ENCODE data around the gene HTRA3. TPM values are rescaled to one million over a fixed set of nuclear protein-coding genes. Genes with fewer than 3 reads are reported as not detected.

HTRA3 gene
- total RNA-seq, 2 experiments from 2014 or later = not detected

- DNase-seq = peak; percentile 75
- peak overlapping the region; percentile 86 for H3K27ac Mint-ChIP-seq
- POLR2A ChIA-PET = no interaction called here
Observed at GRCh38 chr4:8228319-8229250, 41.0 kb upstream of the HTRA3 start.

GRCh38 chr4:8229331-8229975 lies 40.1 kb upstream of the HTRA3 start:
- H3K9me3 Mint-ChIP-seq = no peaks in the 10 kb centered on the region
- H3K36me3 Mint-ChIP-seq (ENCODE audit: low read depth) = peaks cover 2% of the 10 kb centered on the region
- H3K27me3 Mint-ChIP-seq = no peaks in the 10 kb centered on the region
- H3K4me3 Mint-ChIP-seq = no peak overlapping the region
- no peak for DNase-seq
- peak overlapping the region; percentile 86 for H3K27ac Mint-ChIP-seq
- H3K4me1 Mint-ChIP-seq = peaks cover 25% of the 10 kb centered on the region
- CTCF ChIA-PET = interaction anchor here (0.6 to 1.9 kb wide), 6 partner anchors 9 to 175 kb away, joined by 3 to 7 read pairs (median 4); no protein-coding TSS in a partner anchor
- POLR2A ChIA-PET = no interaction called here

More at GRCh38 chr4:8228319-8229250, 41.0 kb upstream of the HTRA3 start:
- Mint-ChIP-seq H3K27me3 (no peaks in the 10 kb centered on the region), H3K4me1 (peaks cover 28% of the 10 kb centered on the region), H3K36me3 (ENCODE audit: low read depth) (peaks cover 2% of the 10 kb centered on the region), H3K9me3 (no peaks in the 10 kb centered on the region), H3K4me3 (no peak overlapping the region)
- CTCF ChIA-PET = interaction anchor here (0.6 to 1.9 kb wide), 5 partner anchors 10 to 175 kb away, joined by 3 to 7 read pairs (median 4); no protein-coding TSS in a partner anchor

GRCh38 chr4:8230033-8230432 lies 39.5 kb upstream of the HTRA3 start:
- no peak overlapping the region for H3K4me3 Mint-ChIP-seq
- H3K4me1 Mint-ChIP-seq = peaks cover 19% of the 10 kb centered on the region
- H3K27me3 Mint-ChIP-seq = no peaks in the 10 kb centered on the region
- no peaks in the 10 kb centered on the region for H3K9me3 Mint-ChIP-seq
- no peak overlapping the region for H3K27ac Mint-ChIP-seq
- no peaks in the 10 kb centered on the region for H3K36me3 Mint-ChIP-seq (ENCODE audit: low read depth)
- POLR2A ChIA-PET = no interaction called here
- CTCF ChIA-PET = interaction anchor here (0.6 to 0.9 kb wide), 5 partner anchors 10 to 1778 kb away, joined by 3 to 4 read pairs (median 3); no protein-coding TSS in a partner anchor
- no peak for DNase-seq

- POLR2A ChIA-PET = no interaction called here
- CTCF ChIA-PET = interaction anchor here (0.6 kb wide), 1 partner anchor 1778 kb away, joined by 4 read pairs; no protein-coding TSS in a partner anchor
- Mint-ChIP-seq H3K9me3 (no peaks in the 10 kb centered on the region), H3K4me3 (no peak overlapping the region), H3K36me3 (ENCODE audit: low read depth) (no peaks in the 10 kb centered on the region), H3K27me3 (no peaks in the 10 kb centered on the region), H3K27ac (no peak overlapping the region), H3K4me1 (peaks cover 18% of the 10 kb centered on the region)
- no peak for DNase-seq
Observed at GRCh38 chr4:8230891-8231290, 38.7 kb upstream of the HTRA3 start.

GRCh38 chr4:8231551-8232049 lies 38.0 kb upstream of the HTRA3 start:
- no peak overlapping the region for H3K4me3 Mint-ChIP-seq
- H3K36me3 Mint-ChIP-seq (ENCODE audit: low read depth) = no peaks in the 10 kb centered on the region
- H3K27me3 Mint-ChIP-seq = no peaks in the 10 kb centered on the region
- H3K9me3 Mint-ChIP-seq = no peaks in the 10 kb centered on the region
- ChIA-PET CTCF (interaction anchor here (1.4 kb wide), 1 partner anchor 12 kb away, joined by 4 read pairs; no protein-coding TSS in a partner anchor), POLR2A (no interaction called here)
- peaks cover 18% of the 10 kb centered on the region for H3K4me1 Mint-ChIP-seq
- no peak overlapping the region for H3K27ac Mint-ChIP-seq
- no peak for DNase-seq

GRCh38 chr4:8232748-8233147 lies 36.8 kb upstream of the HTRA3 start:
- H3K27me3 Mint-ChIP-seq = no peaks in the 10 kb centered on the region
- H3K36me3 Mint-ChIP-seq (ENCODE audit: low read depth) = no peaks in the 10 kb centered on the region
- ChIA-PET POLR2A (no interaction called here), CTCF (interaction anchor here (0.7 to 1.4 kb wide), 2 partner anchors 9 to 13 kb away, joined by 3 to 4 read pairs; no protein-coding TSS in a partner anchor)
- no peak overlapping the region for H3K27ac Mint-ChIP-seq
- H3K4me3 Mint-ChIP-seq = no peak overlapping the region
- peaks cover 18% of the 10 kb centered on the region for H3K4me1 Mint-ChIP-seq
- no peak for DNase-seq
- no peaks in the 10 kb centered on the region for H3K9me3 Mint-ChIP-seq

GRCh38 chr4:8233672-8234484 lies 35.7 kb upstream of the HTRA3 start:
- H3K9me3 Mint-ChIP-seq = no peaks in the 10 kb centered on the region
- peaks cover 12% of the 10 kb centered on the region for H3K4me1 Mint-ChIP-seq
- H3K36me3 Mint-ChIP-seq (ENCODE audit: low read depth) = no peaks in the 10 kb centered on the region
- H3K4me3 Mint-ChIP-seq = no peak overlapping the region
- ChIA-PET CTCF (interaction anchor here (0.5 kb wide), 1 partner anchor 278 kb away, joined by 3 read pairs; no protein-coding TSS in a partner anchor), POLR2A (no interaction called here)
- H3K27me3 Mint-ChIP-seq = no peaks in the 10 kb centered on the region
- H3K27ac Mint-ChIP-seq = no peak overlapping the region
- DNase-seq = no peak

GRCh38 chr4:8234715-8235114 lies 34.8 kb upstream of the HTRA3 start:
- DNase-seq = no peak
- ChIA-PET POLR2A (no interaction called here), CTCF (interaction anchor here (0.8 kb wide), 1 partner anchor 14 kb away, joined by 3 read pairs; no protein-coding TSS in a partner anchor)
- Mint-ChIP-seq H3K4me1 (peaks cover 6% of the 10 kb centered on the region), H3K36me3 (ENCODE audit: low read depth) (no peaks in the 10 kb centered on the region), H3K27me3 (no peaks in the 10 kb centered on the region), H3K9me3 (no peaks in the 10 kb centered on the region), H3K4me3 (no peak overlapping the region), H3K27ac (no peak overlapping the region)

GRCh38 chr4:8235224-8235623 lies 34.3 kb upstream of the HTRA3 start:
- H3K36me3 Mint-ChIP-seq (ENCODE audit: low read depth) = no peaks in the 10 kb centered on the region
- ChIA-PET CTCF (interaction anchor here (0.8 to 1.0 kb wide), 2 partner anchors 10 to 14 kb away, joined by 3 to 5 read pairs; no protein-coding TSS in a partner anchor), POLR2A (no interaction called here)
- no peak overlapping the region for H3K27ac Mint-ChIP-seq
- peaks cover 5% of the 10 kb centered on the region for H3K4me1 Mint-ChIP-seq
- H3K27me3 Mint-ChIP-seq = no peaks in the 10 kb centered on the region
- H3K4me3 Mint-ChIP-seq = no peak overlapping the region
- no peak for DNase-seq
- H3K9me3 Mint-ChIP-seq = no peaks in the 10 kb centered on the region

- no peaks in the 10 kb centered on the region for H3K36me3 Mint-ChIP-seq (ENCODE audit: low read depth)
- H3K9me3 Mint-ChIP-seq = no peaks in the 10 kb centered on the region
- H3K27ac Mint-ChIP-seq = no peak overlapping the region
- ChIA-PET POLR2A (no interaction called here), CTCF (interaction anchor here (1.0 to 1.1 kb wide), 2 partner anchors 10 to 44 kb away, joined by 3 to 5 read pairs; no protein-coding TSS in a partner anchor)
- no peak for DNase-seq
- no peaks in the 10 kb centered on the region for H3K27me3 Mint-ChIP-seq
- H3K4me1 Mint-ChIP-seq = peaks cover 2% of the 10 kb centered on the region
- no peak overlapping the region for H3K4me3 Mint-ChIP-seq
Observed at GRCh38 chr4:8235686-8236085, 33.9 kb upstream of the HTRA3 start.

- Mint-ChIP-seq H3K4me3 (no peak overlapping the region), H3K9me3 (no peaks in the 10 kb centered on the region), H3K36me3 (ENCODE audit: low read depth) (no peaks in the 10 kb centered on the region), H3K4me1 (no peaks in the 10 kb centered on the region), H3K27me3 (no peaks in the 10 kb centered on the region), H3K27ac (no peak overlapping the region)
- no peak for DNase-seq
- ChIA-PET POLR2A (no interaction called here), CTCF (interaction anchor here (1.0 to 1.1 kb wide), 2 partner anchors 9 to 44 kb away, joined by 3 to 5 read pairs; no protein-coding TSS in a partner anchor)
Observed at GRCh38 chr4:8236106-8236919, 33.2 kb upstream of the HTRA3 start.

GRCh38 chr4:8236920-8237195 lies 32.7 kb upstream of the HTRA3 start:
- CTCF ChIA-PET = interaction anchor here (1.1 kb wide), 1 partner anchor 45 kb away, joined by 3 read pairs; no protein-coding TSS in a partner anchor
- Mint-ChIP-seq H3K4me1 (no peaks in the 10 kb centered on the region), H3K27ac (no peak overlapping the region), H3K36me3 (ENCODE audit: low read depth) (no peaks in the 10 kb centered on the region), H3K9me3 (no peaks in the 10 kb centered on the region), H3K4me3 (no peak overlapping the region), H3K27me3 (no peaks in the 10 kb centered on the region)
- no peak for DNase-seq
- POLR2A ChIA-PET = no interaction called here
